Testis (tissue), 3 donors: ENCODE data around the gene CIB4. TPM values are rescaled to one million over a fixed set of nuclear protein-coding genes. Genes with fewer than 3 reads are reported as not detected.

Source experiments
- DNase-seq: peaks from one replicate; pipeline ENCODE4 v3.0.0-alpha.2; 2019
- H3K27ac ChIP-seq, 2 donors: fragments of 200-600 bp; sonication (generic); one replicate each; pipeline ENCODE4 v1.5.1; 2019
- H3K27me3 ChIP-seq: fragments of 200-600 bp; sonication (generic); one replicate; pipeline ENCODE4 v1.5.1; 2019
- H3K36me3 ChIP-seq: fragments of 200-600 bp; sonication (generic); one replicate; pipeline ENCODE4 v1.5.1; 2017; ENCODE audit warnings: low read depth; ENCODE audit errors: missing control alignments
- H3K4me1 ChIP-seq: fragments of 200-600 bp; sonication (generic); one replicate; pipeline ENCODE4 v1.5.1; 2019
- H3K4me3 ChIP-seq, 2 donors: fragments of 200-600 bp; sonication (generic); one replicate each; pipeline ENCODE4 v1.5.1; 2017 to 2019
- H3K9me3 ChIP-seq: fragments of 200-600 bp; sonication (generic); one replicate; pipeline ENCODE4 v1.5.1; 2017
- POLR2A ChIP-seq: fragments of 450-650 bp; IDR thresholded peaks from one replicate; pipeline ENCODE4 v1.6.1; 2017; ENCODE audit warnings: antibody characterized with exemption, mild to moderate bottlenecking, moderate library complexity
- WGBS, 2 donors: methylation state at CpG; one replicate each; pipeline ENCODE4 v1.1.5; 2018; 5-methylcytosine and 5-hydroxymethylcytosine counted together
- intact Hi-C: fragments of 100-400 bp; cut with DNase I; formaldehyde crosslinking; loops from one replicate; pipeline ENCODE4 v1.15.1; 2023; ENCODE audit warnings: low total_unique reads
- polyA plus RNA-seq: library from polyadenylated mRNA; stranded (reverse); fragments of 350-450 nt; fragmentation: Illumina TruSeq; extraction: RNeasy Lipid Tissue Mini Kit (QIAGEN cat#74804); gene quantifications from one replicate; pipeline ENCODE4 v1.2.3, GENCODE V29; 2014; ENCODE audit warnings: low read depth, low replicate concordance; ENCODE audit not compliant: insufficient read depth
- total RNA-seq, 2 donors: library from RNA; depleted of rRNA; stranded (reverse); fragments of >200 nt; gene quantifications; one replicate each; pipeline ENCODE4 v1.2.3, GENCODE V29; 2016
- TF ChIP-seq, protein P1 (sequence below), 3 experiments: fragments of 450-650 bp in 2 of 3; fragments of 200-600 bp in 1 of 3; sonication (generic) in 1 of 3; IDR thresholded peaks; one replicate each; pipeline ENCODE4 v1.5.1; 2016 to 2019; ENCODE audit warnings: antibody characterized with exemption in 3 of 3, mild to moderate bottlenecking in 2 of 3, moderate library complexity in 1 of 3

Gene CIB4
- total and polyA plus RNA-seq, 3 donors from 2014 or later = 7.5 to 30.6 (median 8.7) TPM

DNA sequence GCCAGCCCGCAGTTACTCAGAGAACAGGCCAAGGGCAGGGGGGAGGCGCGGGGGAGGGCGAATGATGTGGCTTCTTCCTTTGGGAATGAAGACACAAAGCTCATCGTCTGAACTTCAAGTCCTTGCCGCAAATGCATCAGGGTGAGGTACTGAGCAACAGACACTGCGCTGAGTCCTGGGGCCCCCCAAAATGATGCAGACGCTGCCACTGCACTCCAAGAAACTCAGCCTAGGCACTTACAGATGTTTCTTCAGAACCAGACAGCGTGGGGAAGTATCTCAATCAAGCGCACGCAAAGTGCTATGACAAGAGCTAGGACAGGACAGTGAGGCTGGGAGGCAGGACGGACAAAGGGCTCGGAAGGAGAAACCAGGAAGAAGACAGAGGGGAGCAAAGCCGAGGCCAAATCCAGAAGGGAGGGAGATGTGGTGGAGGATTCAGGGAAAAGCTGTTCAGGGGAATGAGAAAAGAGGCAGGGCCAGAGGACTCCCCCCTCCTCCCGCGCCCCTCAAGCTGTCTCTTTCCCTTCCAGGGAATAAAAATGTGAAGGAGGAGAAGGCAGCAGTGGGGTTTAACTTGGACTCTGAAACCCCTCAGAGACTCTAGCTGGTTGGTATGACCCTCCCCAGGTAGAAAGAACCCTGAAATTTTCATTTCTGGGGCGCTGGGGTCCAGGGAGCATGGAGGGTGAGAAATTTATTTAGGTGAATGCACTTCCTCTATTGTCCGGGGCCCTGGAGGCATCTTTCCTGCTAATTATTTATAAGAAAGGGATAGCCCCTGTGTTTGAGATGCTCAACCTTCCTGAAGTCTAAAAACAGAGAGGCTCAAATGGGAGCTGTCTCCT, 34.9 kb downstream of the CIB4 start:
- Histone ChIP-seq H3K4me1 (no peaks in the 10 kb centered on the region), H3K27me3 (no peaks in the 10 kb centered on the region), H3K4me3 (no peak overlapping the region), H3K27ac (no peak overlapping the region), H3K9me3 (no peaks in the 10 kb centered on the region), H3K36me3 (no peaks in the 10 kb centered on the region)
- TF ChIP-seq, protein P1, sequence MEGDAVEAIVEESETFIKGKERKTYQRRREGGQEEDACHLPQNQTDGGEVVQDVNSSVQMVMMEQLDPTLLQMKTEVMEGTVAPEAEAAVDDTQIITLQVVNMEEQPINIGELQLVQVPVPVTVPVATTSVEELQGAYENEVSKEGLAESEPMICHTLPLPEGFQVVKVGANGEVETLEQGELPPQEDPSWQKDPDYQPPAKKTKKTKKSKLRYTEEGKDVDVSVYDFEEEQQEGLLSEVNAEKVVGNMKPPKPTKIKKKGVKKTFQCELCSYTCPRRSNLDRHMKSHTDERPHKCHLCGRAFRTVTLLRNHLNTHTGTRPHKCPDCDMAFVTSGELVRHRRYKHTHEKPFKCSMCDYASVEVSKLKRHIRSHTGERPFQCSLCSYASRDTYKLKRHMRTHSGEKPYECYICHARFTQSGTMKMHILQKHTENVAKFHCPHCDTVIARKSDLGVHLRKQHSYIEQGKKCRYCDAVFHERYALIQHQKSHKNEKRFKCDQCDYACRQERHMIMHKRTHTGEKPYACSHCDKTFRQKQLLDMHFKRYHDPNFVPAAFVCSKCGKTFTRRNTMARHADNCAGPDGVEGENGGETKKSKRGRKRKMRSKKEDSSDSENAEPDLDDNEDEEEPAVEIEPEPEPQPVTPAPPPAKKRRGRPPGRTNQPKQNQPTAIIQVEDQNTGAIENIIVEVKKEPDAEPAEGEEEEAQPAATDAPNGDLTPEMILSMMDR (IDR thresholded peaks at IDR 0.05) = no peak
- TF ChIP-seq POLR2A = no peak
- intact Hi-C loops = loop anchor here (5.0 kb wide), 1 partner anchor 136 kb away; no protein-coding TSS in a partner anchor
- WGBS, 2 donors = 63 to 78% methylated on average over 18 of the region's 18 CpGs
- peak; percentile 23 for DNase-seq

DNA sequence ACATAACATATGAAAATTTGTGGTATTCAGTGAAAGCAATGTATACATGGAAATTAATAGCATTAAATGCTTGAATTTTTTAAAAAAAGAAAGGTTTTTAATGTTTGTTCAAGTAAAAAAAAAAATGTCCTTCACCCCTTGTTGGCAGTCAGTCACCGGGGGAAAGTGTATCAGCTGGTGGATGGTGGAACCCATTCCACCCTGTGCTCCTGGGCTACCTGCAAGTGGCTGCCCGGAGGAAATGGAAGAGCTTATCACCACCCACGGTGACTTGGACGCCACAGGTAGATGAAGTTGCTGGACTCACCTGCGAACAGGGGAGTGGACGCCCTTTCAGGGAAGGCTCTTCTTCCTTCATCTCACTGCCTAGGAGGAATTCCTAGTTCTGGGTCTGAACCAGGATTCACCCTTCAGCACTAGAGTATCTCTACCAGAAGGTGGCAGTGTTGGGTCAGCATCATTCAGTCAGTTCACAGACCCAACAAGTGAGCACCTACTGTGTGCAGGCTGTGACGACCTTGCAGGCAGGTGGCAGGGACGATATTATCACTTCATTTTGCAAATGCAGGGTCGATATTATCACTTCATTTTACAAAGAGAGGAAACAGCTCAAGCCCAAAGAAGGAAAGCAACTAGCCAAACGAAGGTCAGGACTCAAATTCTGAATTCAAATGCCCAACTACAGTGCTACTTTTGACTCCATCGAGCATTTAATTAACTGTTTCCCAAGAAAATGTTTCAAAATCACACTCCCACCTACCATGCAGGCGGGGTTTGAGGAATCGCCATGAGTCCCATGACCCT, 35.8 kb downstream of the CIB4 start:
- H3K9me3 ChIP-seq = no peaks in the 10 kb centered on the region
- TF ChIP-seq POLR2A = no peak
- TF ChIP-seq, protein P1 (IDR thresholded peaks at IDR 0.05) = peak; percentile 78 to 86 (median 82)
- no peaks in the 10 kb centered on the region for H3K36me3 ChIP-seq
- DNase-seq = peak; percentile 74
- H3K27me3 ChIP-seq = no peaks in the 10 kb centered on the region
- H3K27ac ChIP-seq = no peak overlapping the region
- 28 to 40% methylated on average over 13 of the region's 13 CpGs for WGBS, 2 donors
- H3K4me3 ChIP-seq = no peak overlapping the region
- H3K4me1 ChIP-seq = no peaks in the 10 kb centered on the region
- intact Hi-C loops = loop anchor here (5.0 kb wide), 1 partner anchor 137 kb away; no protein-coding TSS in a partner anchor

DNA sequence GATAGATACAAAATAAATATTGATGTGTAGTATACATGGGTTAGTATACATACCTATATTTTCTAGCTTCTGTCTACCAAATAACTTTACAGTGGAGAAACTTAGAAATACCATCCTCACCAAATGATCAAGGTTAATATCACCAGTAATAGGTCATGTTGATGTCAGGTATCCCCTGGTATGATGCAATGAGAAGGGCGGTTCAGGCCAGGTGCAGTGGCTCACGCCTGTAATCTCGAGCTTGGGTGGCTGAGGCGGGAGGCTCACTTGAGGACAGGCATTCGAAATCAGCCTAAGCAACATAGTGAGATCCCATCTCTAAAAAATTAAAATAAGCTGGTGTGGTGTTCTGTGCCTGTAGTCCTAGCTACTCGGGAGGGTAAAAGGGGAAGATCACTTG, 38.6 kb downstream of the CIB4 start:
- H3K4me3 ChIP-seq = no peak overlapping the region
- DNase-seq = no peak
- no peaks in the 10 kb centered on the region for H3K9me3 ChIP-seq
- H3K36me3 ChIP-seq = no peaks in the 10 kb centered on the region
- intact Hi-C loops = no loop called here
- 84 to 89% methylated on average over 6 of the region's 6 CpGs for WGBS, 2 donors
- H3K27ac ChIP-seq = no peak overlapping the region
- no peaks in the 10 kb centered on the region for H3K27me3 ChIP-seq
- no peaks in the 10 kb centered on the region for H3K4me1 ChIP-seq
- TF ChIP-seq, protein P1 (IDR thresholded peaks at IDR 0.05) = no peak

DNA sequence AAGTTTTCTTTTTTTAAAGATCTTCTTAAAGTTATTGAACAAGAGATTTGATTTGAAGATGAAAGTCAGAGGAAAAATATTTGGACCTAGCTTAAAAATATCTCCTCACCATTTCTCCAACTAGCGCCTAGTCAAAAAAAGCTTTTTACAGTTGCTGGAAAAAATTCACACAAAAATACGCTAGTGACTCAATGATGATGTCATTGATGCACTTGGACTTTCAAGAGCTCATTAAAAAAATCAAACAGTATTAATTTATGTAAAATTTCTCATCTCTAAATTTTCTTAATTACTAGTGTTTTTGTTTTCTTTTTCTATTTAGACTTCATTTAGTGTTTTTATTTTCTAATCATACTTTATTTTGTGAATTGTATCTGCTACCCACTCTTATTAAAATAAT, 41.8 kb downstream of the CIB4 start:
- Histone ChIP-seq H3K9me3 (no peaks in the 10 kb centered on the region), H3K27ac (no peak overlapping the region), H3K4me1 (no peaks in the 10 kb centered on the region), H3K36me3 (no peaks in the 10 kb centered on the region), H3K4me3 (no peak overlapping the region), H3K27me3 (no peaks in the 10 kb centered on the region)
- TF ChIP-seq, protein P1 (IDR thresholded peaks at IDR 0.05) = no peak
- TF ChIP-seq POLR2A = no peak
- 90 to 95% methylated on average over 2 of the region's 2 CpGs for WGBS, 2 donors
- DNase-seq = no peak
- intact Hi-C loops = no loop called here
